ENCODE data around the gene AHDC1.

GRCh38 chr1:27576806-27577227 lies 27.1 kb downstream of the AHDC1 start:
- TF ChIP-seq CTCF (conservative IDR thresholded peaks at IDR 0.05 in 1 of 2, IDR thresholded peaks at IDR 0.05 in 1 of 2; ENCODE audit: low read depth in 1 of 2, low read length in 2 of 2) (no peak), EZH2 (IDR thresholded peaks at IDR 0.05; ENCODE audit: low read length, missing control alignments) (no peak)

All from fibroblast of lung (primary cell).